AG09319 (cell line): Measurements from ENCODE around the gene KIF26A.

Experiments used
- DNase-seq: peaks from one replicate; pipeline ENCODE4 v3.0.0-alpha.2; 2010; ENCODE audit warnings: low read depth; ENCODE audit errors: extremely low read depth
- CTCF ChIP-seq: IDR thresholded peaks from 2 replicates; pipeline ENCODE4 v1.5.1; 2011; ENCODE audit warnings: low read depth, mild to moderate bottlenecking, inconsistent platforms, low read length, moderate library complexity

The KIF26A gene

GRCh38 chr14:104169005-104169698 is 30.8 kb downstream of the KIF26A start:
- no peak for DNase-seq
- TF ChIP-seq CTCF, result no peak

GRCh38 chr14:104169699-104170479 is 31.5 kb downstream of the KIF26A start:
- no peak for DNase-seq

GRCh38 chr14:104171029-104171697 is 32.8 kb downstream of the KIF26A start:
- no peak for DNase-seq
- TF ChIP-seq CTCF, result no peak

More at GRCh38 chr14:104169699-104170479, 31.5 kb downstream of the KIF26A start:
- TF ChIP-seq CTCF, result no peak

- no peak for DNase-seq
- TF ChIP-seq CTCF, result no peak
Measured at GRCh38 chr14:104171895-104172294, 33.5 kb downstream of the KIF26A start.

GRCh38 chr14:104172349-104172748 is 34.0 kb downstream of the KIF26A start:
- TF ChIP-seq CTCF, result no peak
- no peak for DNase-seq

GRCh38 chr14:104172880-104173279 is 34.5 kb downstream of the KIF26A start:
- DNase-seq, result no peak
- TF ChIP-seq CTCF, result no peak

- no peak for TF ChIP-seq CTCF
Measured at GRCh38 chr14:104174051-104174450, 35.7 kb downstream of the KIF26A start.

More at GRCh38 chr14:104174051-104174450, 35.7 kb downstream of the KIF26A start:
- no peak for DNase-seq
